GM21360 (cell line): ENCODE results near the gene PHPT1.
"Not testable (repeated sequence)": the region's sequence is repeated elsewhere in the genome, so short reads cannot be mapped to it uniquely, and the experiment has no call there.

ENCODE experiments used
- ATAC-seq: cut with Tn5 transposase; IDR thresholded peaks from one replicate; pipeline ENCODE4 v1.9.1; 2021; ENCODE audit warnings: mild to moderate bottlenecking, moderate library complexity; ENCODE audit not compliant: unreplicated experiment

PHPT1 gene

GRCh38 chr9:136821826-136822544 is 27.2 kb upstream of the PHPT1 start:
- no peak for ATAC-seq

- no peak for ATAC-seq
Observed at GRCh38 chr9:136823136-136824046, 25.8 kb upstream of the PHPT1 start.

DNA sequence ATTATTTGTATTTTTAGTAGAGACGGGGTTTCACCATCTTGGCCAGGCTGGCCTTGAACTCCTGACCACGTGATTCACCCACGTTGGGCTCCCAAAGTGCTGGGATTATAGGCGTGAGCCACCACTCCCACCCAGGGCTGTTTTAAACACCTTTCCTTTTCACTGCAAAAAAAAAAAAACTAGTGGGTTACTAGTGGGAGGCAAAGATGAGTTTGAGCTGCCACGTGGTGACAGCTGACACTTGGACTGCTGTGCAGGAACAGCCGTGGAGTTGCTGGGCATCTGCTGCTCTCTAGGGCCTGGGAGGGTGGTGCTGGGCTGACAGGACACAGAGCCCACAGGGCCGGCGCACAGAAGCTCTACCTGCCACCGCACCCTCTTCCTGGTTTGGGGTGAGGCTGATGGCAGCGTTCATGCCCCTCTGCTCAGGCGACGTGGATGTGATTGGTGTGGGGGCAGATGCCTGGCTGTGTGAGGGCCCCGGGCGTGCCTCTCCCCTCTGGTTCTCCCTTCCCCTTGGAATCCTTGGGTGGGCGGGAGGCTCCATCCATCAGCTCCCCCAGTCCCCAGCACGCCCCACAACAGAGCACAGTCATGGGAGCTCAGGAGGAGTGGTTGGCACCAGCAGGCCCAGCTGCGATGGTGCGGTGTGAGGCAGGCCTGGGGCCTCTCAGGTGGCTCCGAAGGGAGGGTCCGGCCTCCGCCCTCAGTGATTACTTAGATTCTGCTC is 24.5 kb upstream of the PHPT1 start:
- no peak for ATAC-seq

- ATAC-seq, result no peak
Observed at GRCh38 chr9:136825295-136826187, 23.7 kb upstream of the PHPT1 start.

DNA sequence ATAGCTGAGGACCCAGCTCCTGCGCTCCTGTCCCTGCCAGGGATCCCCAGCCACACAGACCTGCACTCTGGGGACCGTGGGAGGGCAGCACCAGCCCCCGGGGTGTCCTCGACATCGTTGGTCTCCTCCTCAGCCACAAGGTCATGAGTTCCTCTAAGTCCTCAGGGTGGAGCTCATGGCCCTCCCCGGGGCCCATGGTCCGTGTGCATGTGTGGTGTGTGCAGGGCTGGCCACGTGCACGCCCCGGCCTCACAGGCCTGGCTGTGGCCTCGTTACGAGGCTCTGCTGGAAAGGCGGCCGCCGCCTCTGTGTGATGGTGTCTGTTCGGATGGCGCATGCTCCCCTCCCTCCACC is 23.0 kb upstream of the PHPT1 start:
- ATAC-seq, result no peak

- ATAC-seq, result no peak
Observed at GRCh38 chr9:136826703-136827582, 22.3 kb upstream of the PHPT1 start.

GRCh38 chr9:136827794-136828473 is 21.3 kb upstream of the PHPT1 start:
- no peak for ATAC-seq

GRCh38 chr9:136828474-136829140 is 20.6 kb upstream of the PHPT1 start:
- ATAC-seq, result no peak

- no peak for ATAC-seq
Observed at GRCh38 chr9:136829412-136829811, 19.8 kb upstream of the PHPT1 start.

DNA sequence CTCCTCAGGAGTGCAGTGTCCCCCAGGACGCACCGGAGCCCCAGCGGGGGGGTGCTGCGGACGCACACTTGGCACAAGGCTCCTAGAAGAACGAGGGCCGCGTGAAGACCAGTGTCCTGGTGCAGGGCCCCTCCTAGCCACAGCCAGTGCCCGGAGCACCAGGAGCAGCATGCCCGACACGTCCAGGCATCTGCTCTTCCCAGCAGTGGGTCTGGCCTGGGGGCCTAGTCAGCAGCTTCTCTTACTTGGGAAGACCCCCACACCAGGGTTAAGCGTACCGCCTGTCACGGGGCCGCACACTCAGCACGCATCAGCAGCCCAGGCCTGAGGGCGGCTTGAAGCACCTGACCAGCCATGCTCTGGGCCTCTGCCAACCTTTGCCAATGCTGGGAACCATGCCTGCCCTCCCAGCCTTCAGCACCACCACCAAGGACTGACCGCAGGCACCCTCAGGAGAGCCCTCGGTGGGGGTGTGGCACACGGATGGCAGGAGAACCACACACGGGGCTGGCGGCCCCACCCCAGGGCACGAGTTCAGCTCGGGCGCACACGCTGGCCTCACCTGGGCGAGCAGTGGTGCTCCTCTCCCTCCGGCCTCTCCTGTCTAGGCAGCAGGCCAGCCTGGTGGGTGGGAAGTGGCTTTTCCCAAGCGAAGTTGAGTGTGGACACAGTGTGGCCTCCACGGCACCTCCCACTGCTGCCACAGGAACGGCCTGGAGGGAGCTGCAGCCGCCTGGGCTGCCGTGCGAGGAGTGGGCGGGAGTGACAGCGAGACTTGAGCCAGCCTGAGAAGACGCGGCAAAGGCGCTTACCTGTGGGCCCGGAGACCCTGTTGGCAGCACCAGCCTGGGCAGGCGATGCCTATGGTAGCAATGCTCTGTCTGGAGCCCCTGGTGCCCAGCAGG is 19.0 kb upstream of the PHPT1 start:
- no peak for ATAC-seq

DNA sequence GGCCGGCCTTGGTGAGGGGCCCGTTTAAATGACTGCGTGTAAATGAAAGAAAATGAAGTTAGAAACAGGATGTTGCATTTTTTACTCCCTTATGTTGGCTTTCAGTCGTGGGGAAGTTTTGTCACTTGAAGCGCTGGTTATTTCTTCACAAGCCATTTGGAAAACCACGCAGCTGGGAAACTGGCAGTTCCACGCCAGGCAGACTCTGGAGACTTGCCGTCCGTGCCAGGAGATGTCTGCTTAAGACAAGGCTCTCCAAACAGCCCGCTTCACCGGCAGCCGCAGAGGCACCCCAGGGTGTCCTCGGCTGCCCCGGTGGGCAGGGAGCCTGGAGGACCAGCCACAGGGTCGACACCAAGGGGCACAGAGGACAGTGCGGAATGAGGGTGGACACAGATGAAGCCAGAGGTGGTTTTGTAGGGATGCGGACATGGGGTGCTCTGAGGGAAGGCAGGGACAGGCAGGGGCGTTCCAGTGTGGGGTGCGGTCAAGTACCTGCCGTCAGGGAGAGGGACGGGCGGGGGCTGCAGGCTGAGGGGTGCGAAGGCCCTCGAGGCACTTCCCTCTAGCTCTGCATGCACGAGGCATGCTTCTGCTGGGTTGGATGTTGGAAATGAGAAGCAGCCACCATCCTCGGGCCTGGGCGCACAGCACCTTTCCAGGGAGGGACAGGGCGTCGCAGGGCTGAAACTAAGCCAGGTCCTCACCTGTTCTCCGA is 18.0 kb upstream of the PHPT1 start:
- ATAC-seq, result no peak

GRCh38 chr9:136831720-136832104 is 17.5 kb upstream of the PHPT1 start:
- no peak for ATAC-seq

- no peak for ATAC-seq
Observed at GRCh38 chr9:136832581-136832980, 16.6 kb upstream of the PHPT1 start.

- not testable (repeated sequence) for ATAC-seq
Observed at GRCh38 chr9:136833381-136834048, 15.7 kb upstream of the PHPT1 start.

DNA sequence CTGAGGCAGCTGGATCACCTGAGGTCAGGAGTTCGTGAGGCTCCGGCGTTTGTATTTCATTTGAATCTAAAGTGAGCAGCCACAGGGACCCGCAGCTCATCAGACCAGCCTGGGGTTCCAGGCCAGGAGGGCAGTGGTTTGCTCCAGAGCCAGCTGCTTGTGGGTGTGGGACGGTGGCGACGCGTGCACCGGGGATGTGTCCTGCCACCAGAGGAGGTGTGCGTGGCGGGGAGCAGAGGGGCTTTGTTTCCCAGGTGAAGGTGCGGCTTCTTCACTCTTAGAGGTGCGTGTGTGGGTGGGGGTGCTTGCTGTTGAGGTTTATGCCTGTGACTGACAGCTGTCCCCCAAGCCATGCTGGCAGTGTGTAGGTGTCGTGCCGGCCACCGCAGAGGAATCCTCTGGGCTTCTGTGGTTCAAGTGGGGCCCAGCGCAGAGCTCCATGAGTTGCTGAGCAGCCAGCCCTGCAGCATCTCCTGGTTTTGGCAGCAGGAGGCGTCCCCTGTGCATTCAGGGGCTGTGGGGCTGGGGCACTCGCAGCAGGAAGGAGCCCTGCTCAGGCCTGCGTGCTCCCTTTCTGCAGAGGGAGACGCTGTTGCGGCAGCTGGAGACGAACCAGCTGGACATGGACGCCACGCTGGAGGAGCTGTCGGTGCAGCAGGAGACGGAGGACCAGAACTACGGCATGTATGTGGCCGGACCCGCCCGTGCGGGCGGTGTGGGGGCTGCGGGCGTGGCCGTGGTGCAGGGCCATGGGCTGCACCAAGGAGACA is 13.9 kb upstream of the PHPT1 start:
- ATAC-seq, result no peak
